OCI-LY7 (cell line): Measurements from ENCODE around the gene TRIM38. TPM values are rescaled to one million over a fixed set of nuclear protein-coding genes. Genes with fewer than 3 reads are reported as not detected.

Source experiments
- BruUV-seq: library from RNA; stranded (reverse); fragments of 400-500 nt; replicated peaks from 2 replicates; lab custom pipeline; 2021; lab: Mats Ljungman, UMichigan
- CTCF ChIA-PET: fragments of 300-600 bp; sonication (Branson Sonifier 250); formaldehyde crosslinking; loops from one replicate; lab custom pipeline; 2022; ENCODE audit warnings: antibody characterized with exemption; ENCODE audit not compliant: unreplicated experiment; lab: Charles Lee
- POLR2A ChIA-PET: fragments of 300-600 bp; sonication (Branson Sonifier 250); formaldehyde crosslinking; loops from one replicate; lab custom pipeline; 2022; ENCODE audit warnings: antibody characterized with exemption; lab: Charles Lee
- DNase-seq: peaks from one replicate; pipeline ENCODE4 v3.0.0-alpha.2; 2015; ENCODE audit warnings: low spot score
- H2AFZ ChIP-seq: fragments of 200-600 bp; sonication (generic), shearing (Covaris generic); 2 replicates; pipeline ENCODE4 v1.6.1; 2014; ENCODE audit warnings: mild to moderate bottlenecking, antibody characterized with exemption, low read length, moderate library complexity
- H3K27ac ChIP-seq: fragments of 200-600 bp; sonication (generic); 2 replicates; pipeline ENCODE4 v1.5.1; 2014; ENCODE audit warnings: mixed run types, low read depth, mild to moderate bottlenecking, moderate library complexity, low read length, inconsistent platforms; ENCODE audit not compliant: poor library complexity, severe bottlenecking
- H3K36me3 ChIP-seq: fragments of 200-600 bp; sonication (generic); 2 replicates; pipeline ENCODE4 v1.6.1; 2014; ENCODE audit warnings: mild to moderate bottlenecking, antibody characterized with exemption, low read length, moderate library complexity, mixed read lengths; ENCODE audit not compliant: insufficient read depth
- H3K4me1 ChIP-seq: fragments of 200-600 bp; sonication (generic); 2 replicates; pipeline ENCODE4 v1.5.1; 2014; ENCODE audit warnings: mild to moderate bottlenecking, low read length; ENCODE audit not compliant: insufficient read depth, poor library complexity, severe bottlenecking
- H3K4me2 ChIP-seq: fragments of 200-600 bp; sonication (generic); 2 replicates; pipeline ENCODE4 v1.6.1; 2014; ENCODE audit warnings: mild to moderate bottlenecking, low read length
- H3K4me3 ChIP-seq: fragments of 200-600 bp; sonication (generic); 2 replicates; pipeline ENCODE4 v1.5.1; 2014; ENCODE audit warnings: mild to moderate bottlenecking, low read depth, low read length; ENCODE audit not compliant: poor library complexity, severe bottlenecking
- H3K79me2 ChIP-seq: fragments of 200-600 bp; sonication (generic); 2 replicates; pipeline ENCODE4 v1.6.1; 2016; ENCODE audit warnings: low read depth, mild to moderate bottlenecking, low read length, moderate library complexity, mixed read lengths; ENCODE audit not compliant: insufficient read depth
- H3K9me2 ChIP-seq: fragments of 200-600 bp; sonication (generic); 2 replicates; pipeline ENCODE4 v1.6.1; 2016; ENCODE audit warnings: mild to moderate bottlenecking, low read length, mixed read lengths; ENCODE audit not compliant: insufficient read depth
- H3K9me3 ChIP-seq: fragments of 200-600 bp; sonication (generic); 2 replicates; pipeline ENCODE4 v1.6.1; 2014; ENCODE audit warnings: mild to moderate bottlenecking, mixed run types, low read length, mixed read lengths
- H4K20me1 ChIP-seq: fragments of 200-600 bp; sonication (generic); 2 replicates; pipeline ENCODE4 v1.6.1; 2014; ENCODE audit warnings: mild to moderate bottlenecking, antibody characterized with exemption, low read length, moderate library complexity, mixed read lengths; ENCODE audit not compliant: insufficient read depth
- CTCF ChIP-seq: fragments of 200-600 bp; sonication (generic); conservative IDR thresholded peaks from 2 replicates; pipeline ENCODE4 v1.5.1; 2014; ENCODE audit warnings: mild to moderate bottlenecking, antibody characterized with exemption, low read length, moderate library complexity, mixed read lengths
- EZH2phosphoT487 ChIP-seq: fragments of 200-600 bp; sonication (generic); IDR thresholded peaks from 2 replicates; pipeline ENCODE4 v1.6.1; 2018; ENCODE audit warnings: low read depth, borderline replicate concordance, mild to moderate bottlenecking, mixed run types, antibody characterized with exemption, low read length, moderate library complexity, mixed read lengths
- intact Hi-C: fragments of 100-400 bp; cut with micrococcal nuclease; formaldehyde crosslinking; loops from one replicate; pipeline ENCODE4 v1.10.0; 2022; ENCODE audit not compliant: unreplicated experiment
- total RNA-seq, 2 experiments: library from RNA; depleted of rRNA in 1 of 2; stranded (reverse); fragments of >200 nt in 1 of 2; shearing (Covaris generic) in 1 of 2; gene quantifications; 2 replicates each; pipeline ENCODE4 v1.2.3, GENCODE V29; 2014 to 2022

The TRIM38 gene
- total RNA-seq, 2 experiments from 2014 or later: 12.8 to 14.8 TPM

- no peaks in the 10 kb centered on the region for H3K9me2 ChIP-seq
- no peaks in the 10 kb centered on the region for H4K20me1 ChIP-seq
- peaks cover 69% of the 10 kb centered on the region for H3K4me1 ChIP-seq
- H3K27ac ChIP-seq: peak overlapping the region; percentile 99
- peak overlapping the region; percentile 94 for H3K4me2 ChIP-seq
- intact Hi-C loops: loop anchor here (1.0 to 5.0 kb wide), 6 partner anchors 10 to 1859 kb away; a partner anchor contains a TSS
- H3K36me3 ChIP-seq: peaks cover 3% of the 10 kb centered on the region; the same call in 1 of the 2 replicates
- POLR2A ChIA-PET: interaction anchor here (0.5 to 17.2 kb wide), 30 partner anchors 8 to 1861 kb away, joined by 3 to 793 read pairs (median 12); a partner anchor contains a TSS
- peak; percentile 98 for DNase-seq
- peak overlapping the region; percentile 78 for H3K4me3 ChIP-seq
- H2AFZ ChIP-seq: no peak overlapping the region; the same call in 1 of the 2 replicates
- CTCF ChIA-PET: interaction anchor here (2.0 kb wide), 1 partner anchor 10 kb away, joined by 6 read pairs; a partner anchor contains a TSS
- no peak for TF ChIP-seq CTCF
- no peak for TF ChIP-seq EZH2phosphoT487
- H3K79me2 ChIP-seq: no peaks in the 10 kb centered on the region
- H3K9me3 ChIP-seq: no peaks in the 10 kb centered on the region
- TSS peak; percentile 81 for BruUV-seq
Measured at GRCh38 chr6:26033085-26033940, 70.7 kb downstream of the TRIM38 start.

- Histone ChIP-seq H4K20me1 (no peaks in the 10 kb centered on the region), H3K9me2 (no peaks in the 10 kb centered on the region), H3K4me1 (peaks cover 66% of the 10 kb centered on the region), H3K27ac (peak overlapping the region; percentile 99), H3K4me3 (peak overlapping the region; percentile 78), H3K36me3 (peaks cover 3% of the 10 kb centered on the region; the same call in 1 of the 2 replicates), H3K79me2 (no peaks in the 10 kb centered on the region), H3K4me2 (peak overlapping the region; percentile 94), H3K9me3 (no peaks in the 10 kb centered on the region), H2AFZ (no peak overlapping the region; the same call in 1 of the 2 replicates)
- DNase-seq: peak; percentile 75
- ChIA-PET POLR2A (interaction anchor here (0.8 to 17.2 kb wide), 8 partner anchors 9 to 1838 kb away, joined by 3 to 793 read pairs (median 79); a partner anchor contains a TSS), CTCF (no interaction called here)
- TSS peak; percentile 91 for BruUV-seq
- intact Hi-C loops: loop anchor here (1.0 to 5.0 kb wide), 6 partner anchors 9 to 1858 kb away; a partner anchor contains a TSS
- no peak for TF ChIP-seq CTCF
- TF ChIP-seq EZH2phosphoT487: no peak
Measured at GRCh38 chr6:26033941-26034354, 71.3 kb downstream of the TRIM38 start.
